Mesothelial cell of epicardium (in vitro differentiated cells): ENCODE data around the gene VRK3. TPM values are rescaled to one million over a fixed set of nuclear protein-coding genes. Genes with fewer than 3 reads are reported as not detected.
"Not testable (repeated sequence)": the region's sequence is repeated elsewhere in the genome, so short reads cannot be mapped to it uniquely, and the experiment has no call there.

Experiments
- DNase-seq, 2 experiments: peaks; one replicate each; pipeline ENCODE4 v3.0.0; 2021; ENCODE audit warnings: low spot score in 2 of 2; ENCODE audit not compliant: unreplicated experiment in 2 of 2
- H3K27ac Mint-ChIP-seq: 2 replicates; pipeline ENCODE4 v1.8.0; 2021; ENCODE audit warnings: mixed read lengths
- H3K27me3 Mint-ChIP-seq: 2 replicates; pipeline ENCODE4 v1.8.0; 2021; ENCODE audit warnings: low read depth, mixed read lengths
- H3K36me3 Mint-ChIP-seq: 2 replicates; pipeline ENCODE4 v1.8.0; 2021; ENCODE audit warnings: mixed read lengths
- H3K4me1 Mint-ChIP-seq: 2 replicates; pipeline ENCODE4 v1.8.0; 2021; ENCODE audit warnings: mixed read lengths
- H3K4me3 Mint-ChIP-seq: 2 replicates; pipeline ENCODE4 v1.8.0; 2021; ENCODE audit warnings: mild to moderate bottlenecking, moderate library complexity, mixed read lengths
- H3K9me3 Mint-ChIP-seq: 2 replicates; pipeline ENCODE4 v1.8.0; 2021; ENCODE audit warnings: mixed read lengths
- CTCF ChIP-seq: fragments of 200-600 bp; sonication (generic); IDR thresholded peaks from one replicate; pipeline ENCODE4 v1.5.0; 2021; ENCODE audit warnings: antibody characterized with exemption; ENCODE audit not compliant: unreplicated experiment
- total RNA-seq: library from RNA; stranded (reverse); gene quantifications from 3 replicates; pipeline ENCODE4 v1.2.1, GENCODE V29; 2021

The VRK3 gene
- total RNA-seq, 1 donor from 2014 or later = 40.1 TPM

GRCh38 chr19:49949742-49950589, 75.2 kb downstream of the VRK3 start:
- H3K4me1 Mint-ChIP-seq = peaks cover 38% of the 10 kb centered on the region
- no peak overlapping the region for H3K4me3 Mint-ChIP-seq
- H3K9me3 Mint-ChIP-seq = no peaks in the 10 kb centered on the region
- no peak overlapping the region for H3K27ac Mint-ChIP-seq
- H3K27me3 Mint-ChIP-seq = peaks cover 2% of the 10 kb centered on the region
- no peaks in the 10 kb centered on the region for H3K36me3 Mint-ChIP-seq
- DNase-seq = no peak
- no peak for TF ChIP-seq CTCF

GRCh38 chr19:49946415-49946814, 78.8 kb downstream of the VRK3 start:
- H3K27ac Mint-ChIP-seq = no peak overlapping the region
- H3K36me3 Mint-ChIP-seq = no peaks in the 10 kb centered on the region
- peaks cover 9% of the 10 kb centered on the region for H3K27me3 Mint-ChIP-seq
- DNase-seq = no peak
- no peak for TF ChIP-seq CTCF
- H3K9me3 Mint-ChIP-seq = no peaks in the 10 kb centered on the region
- H3K4me3 Mint-ChIP-seq = no peak overlapping the region
- peaks cover 7% of the 10 kb centered on the region for H3K4me1 Mint-ChIP-seq

GRCh38 chr19:49944567-49944966, 80.6 kb downstream of the VRK3 start:
- not testable (repeated sequence) for H3K9me3 Mint-ChIP-seq, H3K27me3 Mint-ChIP-seq, H3K4me1 Mint-ChIP-seq, H3K36me3 Mint-ChIP-seq, H3K4me3 Mint-ChIP-seq, H3K27ac Mint-ChIP-seq, DNase-seq

GRCh38 chr19:49940482-49940791, 84.7 kb downstream of the VRK3 start:
- no peaks in the 10 kb centered on the region for H3K36me3 Mint-ChIP-seq
- no peaks in the 10 kb centered on the region for H3K9me3 Mint-ChIP-seq

GRCh38 chr19:49939721-49940481, 85.3 kb downstream of the VRK3 start:
- no peak for TF ChIP-seq CTCF
- Mint-ChIP-seq H3K9me3 (no peaks in the 10 kb centered on the region), H3K27ac (no peak overlapping the region), H3K4me3 (no peak overlapping the region), H3K36me3 (no peaks in the 10 kb centered on the region), H3K27me3 (peaks cover 12% of the 10 kb centered on the region), H3K4me1 (no peaks in the 10 kb centered on the region)
- DNase-seq = no peak

More at GRCh38 chr19:49940482-49940791, 84.7 kb downstream of the VRK3 start:
- no peak overlapping the region for H3K27ac Mint-ChIP-seq
- H3K4me3 Mint-ChIP-seq = no peak overlapping the region
- no peaks in the 10 kb centered on the region for H3K4me1 Mint-ChIP-seq
- no peak for TF ChIP-seq CTCF
- peaks cover 12% of the 10 kb centered on the region for H3K27me3 Mint-ChIP-seq
- no peak for DNase-seq

DNA sequence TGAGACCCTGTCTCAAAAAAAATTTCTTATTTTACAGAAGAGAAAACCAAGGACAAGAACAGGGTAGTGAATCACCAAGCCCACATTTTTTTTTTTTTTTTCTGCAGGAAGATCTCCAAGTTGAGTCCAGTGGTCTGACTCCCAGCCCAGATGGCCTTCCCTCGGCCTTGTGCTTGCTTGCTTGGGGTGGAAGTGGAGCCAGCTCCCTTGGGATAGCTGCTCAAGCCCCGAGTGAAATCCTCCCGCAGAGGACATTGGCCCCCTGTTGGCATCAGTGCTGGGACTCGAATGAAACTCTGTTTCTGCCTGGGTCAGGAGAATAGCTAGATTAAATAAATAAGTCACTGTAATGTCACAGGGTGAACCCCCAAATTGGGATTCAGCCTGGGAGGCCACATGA, 86.5 kb downstream of the VRK3 start:
- peaks cover under 1% of the 10 kb centered on the region for H3K36me3 Mint-ChIP-seq
- H3K9me3 Mint-ChIP-seq = no peaks in the 10 kb centered on the region
- H3K27me3 Mint-ChIP-seq = peaks cover 12% of the 10 kb centered on the region
- no peak overlapping the region for H3K27ac Mint-ChIP-seq
- TF ChIP-seq CTCF = no peak
- DNase-seq = no peak
- H3K4me3 Mint-ChIP-seq = no peak overlapping the region
- H3K4me1 Mint-ChIP-seq = no peaks in the 10 kb centered on the region
